COLO668 (cell line): ENCODE data around the gene AHRR.

Experiments
- DNase-seq: peaks from one replicate; lab custom pipeline; 2025; ENCODE audit not compliant: unreplicated experiment; lab: John Stamatoyannopoulos, UW

AHRR gene

DNA sequence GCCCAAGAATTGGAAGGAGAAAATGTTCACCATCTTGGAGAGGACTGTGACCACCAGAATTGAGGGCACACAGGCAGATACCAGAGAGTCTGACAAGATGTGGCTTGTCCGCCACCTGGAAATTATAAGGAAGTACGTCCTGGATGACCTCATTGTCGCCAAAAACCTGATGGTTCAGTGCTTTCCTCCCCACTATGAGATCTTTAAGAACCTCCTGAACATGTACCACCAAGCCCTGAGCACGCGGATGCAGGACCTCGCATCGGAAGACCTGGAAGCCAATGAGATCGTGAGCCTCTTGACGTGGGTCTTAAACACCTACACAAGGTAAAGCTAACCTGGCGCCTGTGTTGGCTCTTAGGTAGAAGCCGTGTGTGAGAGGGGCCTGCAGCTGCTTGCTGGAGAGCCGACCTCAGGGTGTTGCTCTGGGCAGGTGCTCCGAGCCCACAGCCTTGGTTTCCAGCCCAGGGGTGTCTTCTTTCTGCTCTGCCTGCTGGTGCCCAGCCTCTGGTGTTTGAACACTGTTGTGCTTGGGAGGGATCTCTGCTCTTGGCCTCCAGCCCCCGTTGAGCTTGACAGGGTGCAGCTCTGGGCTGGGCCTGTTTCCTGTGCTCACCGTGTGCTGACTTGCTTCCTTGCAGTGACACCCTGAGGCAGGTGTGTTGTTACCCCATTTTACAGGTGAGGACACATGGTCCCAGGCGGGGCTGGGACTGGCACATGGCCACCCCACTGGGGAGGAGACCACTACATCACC is 132.4 kb downstream of the AHRR start:
- DNase-seq = no peak

- DNase-seq = no peak
These were observed 133.4 kb downstream of the AHRR start for GRCh38 chr5:454936-455335.

GRCh38 chr5:455806-456205 is 134.3 kb downstream of the AHRR start:
- DNase-seq = no peak

DNA sequence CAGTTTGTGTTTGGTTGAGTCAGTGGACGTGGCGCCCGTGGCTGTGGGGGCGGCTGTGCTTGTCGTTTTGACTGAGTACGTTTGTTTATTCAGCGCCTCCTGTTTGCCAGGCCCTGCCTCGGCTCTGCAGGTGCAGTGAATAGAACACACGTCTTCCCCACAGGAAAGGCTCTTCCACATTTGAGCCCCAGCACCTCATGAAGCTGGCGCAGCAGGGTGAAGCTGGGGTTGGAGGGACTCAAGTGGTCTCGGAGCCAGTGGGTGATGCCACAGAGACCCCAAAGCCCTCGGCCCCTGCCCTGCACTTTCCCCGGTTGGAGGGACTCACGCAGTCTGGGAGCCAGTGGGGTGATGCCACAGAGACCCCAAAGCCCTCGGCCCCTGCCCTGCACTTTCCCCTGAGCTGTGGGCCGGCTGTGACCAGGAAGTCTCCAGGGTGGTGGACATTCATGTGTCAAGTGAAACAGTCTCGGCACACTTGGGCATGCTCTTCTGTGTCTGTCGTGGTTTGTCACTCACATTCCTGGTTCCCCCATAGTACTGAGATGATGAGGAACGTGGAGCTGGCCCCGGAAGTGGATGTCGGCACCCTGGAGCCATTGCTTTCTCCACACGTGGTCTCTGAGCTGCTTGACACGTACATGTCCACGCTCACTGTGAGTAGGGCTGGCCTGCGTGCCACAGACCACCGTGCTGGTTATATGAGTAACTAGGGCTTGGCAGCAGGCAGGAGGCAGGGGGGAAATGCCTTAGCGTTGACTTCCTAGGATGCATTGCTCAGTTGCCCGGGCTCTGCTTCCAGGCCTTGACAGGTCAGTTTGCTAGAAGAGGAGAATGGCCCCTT is 135.1 kb downstream of the AHRR start:
- DNase-seq = peak; percentile 61

GRCh38 chr5:457195-457961 is 135.9 kb downstream of the AHRR start:
- no peak for DNase-seq

DNA sequence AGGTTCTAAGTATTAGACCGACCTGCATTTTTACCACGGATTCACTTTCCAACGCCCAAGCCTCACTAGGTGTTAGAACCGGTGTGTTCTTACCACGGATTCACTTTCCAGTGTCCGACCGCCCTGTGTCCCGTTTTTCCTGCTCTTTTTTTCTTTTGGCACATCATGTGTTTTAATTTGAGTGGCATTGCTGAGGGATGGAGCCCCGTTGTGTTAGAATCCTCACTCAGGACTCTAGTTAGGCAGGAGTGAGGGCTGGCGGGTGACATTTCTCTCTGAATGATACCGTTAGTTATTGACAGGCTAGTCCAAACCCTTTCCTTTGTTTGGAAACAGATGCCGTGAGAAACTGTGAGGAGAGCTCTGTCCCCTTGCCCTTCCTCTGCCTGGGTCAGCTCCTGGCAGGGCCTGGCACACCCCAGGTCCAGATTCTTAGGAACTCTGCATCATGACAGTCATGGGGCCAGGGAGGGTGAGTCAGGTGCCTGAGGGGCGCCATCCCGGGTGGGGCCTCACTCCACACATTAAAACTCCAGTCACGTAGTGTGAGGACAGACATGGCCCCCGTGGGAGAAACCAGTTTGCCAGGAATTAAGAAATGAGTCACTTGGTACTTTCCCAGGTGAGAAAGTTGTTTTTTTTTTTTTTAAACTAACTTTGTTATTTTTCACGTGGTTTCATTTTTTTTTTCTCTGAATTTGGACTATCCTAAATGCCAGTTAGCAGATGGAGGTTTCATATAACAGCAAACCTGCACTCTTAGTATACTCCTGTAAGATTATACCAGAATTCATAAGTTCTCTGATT is 137.2 kb downstream of the AHRR start:
- DNase-seq = no peak

DNA sequence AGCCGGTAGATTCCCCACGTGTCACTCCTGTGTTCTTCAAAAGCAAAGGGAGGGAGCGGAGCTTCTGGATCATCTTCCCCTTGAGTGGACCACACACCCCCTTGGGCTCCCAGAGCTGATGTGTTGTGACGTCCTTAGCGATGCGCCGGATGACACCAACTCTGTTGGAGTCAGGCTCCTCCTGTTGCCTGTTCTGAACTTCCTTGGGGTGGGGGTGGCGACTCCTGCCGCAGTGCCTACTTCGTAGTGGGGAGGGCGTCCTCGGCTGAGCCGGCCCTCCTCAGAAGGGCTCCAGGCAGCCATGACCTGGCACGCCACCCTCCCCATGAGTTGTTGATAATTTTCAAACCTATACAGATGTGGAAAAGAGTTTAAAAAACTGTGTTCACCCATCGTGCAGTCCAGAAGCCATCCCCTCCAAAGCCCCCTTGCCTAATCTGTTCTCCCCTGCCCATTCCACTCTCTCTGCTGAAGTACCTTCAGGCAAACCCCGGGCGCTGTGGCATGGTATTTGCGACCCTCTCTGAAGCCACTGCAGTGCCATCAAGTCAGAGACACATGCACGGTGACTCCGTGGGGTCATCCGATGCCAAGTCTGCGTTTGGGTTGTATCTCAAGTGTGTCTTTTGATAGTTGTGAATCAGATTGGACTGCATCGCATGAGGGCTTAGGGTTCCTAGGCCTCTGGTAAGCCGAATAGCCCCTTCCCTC is 138.2 kb downstream of the AHRR start:
- DNase-seq = no peak

GRCh38 chr5:460273-460625 is 138.7 kb downstream of the AHRR start:
- DNase-seq = no peak

DNA sequence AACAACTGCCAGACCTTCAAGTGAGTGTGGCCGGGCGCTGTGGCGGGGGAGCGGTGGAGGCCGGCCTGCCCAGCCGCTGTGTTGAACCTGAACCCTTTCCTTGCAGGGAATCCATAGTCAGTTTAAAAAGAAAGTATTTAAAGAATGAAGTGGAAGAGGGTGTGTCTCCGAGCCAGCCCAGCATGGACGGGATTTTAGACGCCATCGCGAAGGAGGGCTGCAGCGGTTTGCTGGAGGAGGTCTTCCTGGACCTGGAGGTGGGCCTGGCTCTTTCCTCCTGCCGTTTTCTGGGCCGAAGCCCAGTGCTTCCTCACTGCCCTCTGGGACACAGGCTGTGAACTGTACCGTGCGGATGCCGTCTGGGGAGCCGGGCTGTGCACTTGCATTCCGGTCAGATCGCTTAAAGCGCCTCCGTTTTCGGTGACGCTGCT is 140.6 kb downstream of the AHRR start:
- no peak for DNase-seq

GRCh38 chr5:463301-463700 is 141.8 kb downstream of the AHRR start:
- DNase-seq = no peak

DNA sequence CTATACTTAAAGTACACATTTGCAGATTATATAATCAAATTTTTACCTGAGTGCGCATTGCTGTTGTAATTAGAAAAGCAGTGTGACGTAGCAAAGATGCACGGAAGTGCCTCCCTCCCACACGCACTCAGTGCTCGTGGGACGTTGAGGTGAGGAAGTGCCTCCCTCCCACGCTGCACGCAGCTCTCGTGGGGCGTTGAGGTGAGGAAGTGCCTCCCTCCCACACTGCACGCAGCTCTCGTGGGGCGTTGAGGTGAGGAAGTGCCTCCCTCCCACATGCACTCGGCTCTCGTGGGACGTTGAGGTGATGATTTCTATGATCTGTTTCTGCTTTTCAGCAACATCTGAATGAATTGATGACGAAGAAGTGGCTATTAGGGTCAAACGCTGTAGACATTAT is 142.4 kb downstream of the AHRR start:
- no peak for DNase-seq

GRCh38 chr5:464446-464842 is 142.9 kb downstream of the AHRR start:
- no peak for DNase-seq

GRCh38 chr5:464843-465590 is 143.5 kb downstream of the AHRR start:
- DNase-seq = no peak

- DNase-seq = no peak
These were observed 144.3 kb downstream of the AHRR start for GRCh38 chr5:465591-466403.

GRCh38 chr5:466661-467310 is 145.3 kb downstream of the AHRR start:
- no peak for DNase-seq

GRCh38 chr5:468401-468800 is 146.9 kb downstream of the AHRR start:
- no peak for DNase-seq

DNA sequence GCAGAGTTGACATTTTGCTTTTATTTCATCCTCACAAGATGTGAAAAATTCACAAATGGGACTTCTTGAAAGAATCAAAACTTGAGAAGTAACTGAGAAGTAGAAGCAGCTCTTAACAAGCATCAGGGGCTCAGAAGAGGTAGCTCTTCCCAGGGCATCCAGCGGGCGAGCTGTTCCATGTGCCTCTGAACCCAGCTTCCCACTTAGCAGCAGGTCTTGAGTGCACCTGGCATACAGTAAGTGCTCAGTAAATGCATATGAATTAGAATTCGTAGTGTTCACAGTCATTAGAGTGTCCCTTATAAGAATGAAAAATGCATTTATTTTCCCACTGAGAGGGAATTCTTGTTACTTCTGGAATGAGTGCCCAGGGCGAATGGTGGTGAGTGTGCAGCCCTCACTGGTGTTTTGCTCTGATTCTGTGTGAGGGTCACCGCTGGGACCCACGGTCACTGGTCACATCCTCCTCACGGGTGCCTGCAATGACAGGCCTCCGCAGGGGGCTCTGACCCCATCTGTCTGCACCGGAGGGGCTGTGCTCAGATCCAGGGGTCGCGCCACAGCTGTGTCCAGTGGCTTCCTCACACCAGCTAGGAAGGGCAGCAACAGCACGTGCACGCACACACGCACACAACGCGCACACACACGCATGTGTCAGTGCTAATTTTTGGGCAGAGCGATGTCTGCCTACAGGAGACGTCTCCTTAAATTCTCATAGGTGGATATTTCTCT is 148.4 kb downstream of the AHRR start:
- DNase-seq = no peak
